Keratinocyte (primary cell): ENCODE data around the gene CAPN1.

Experiments used
- CTCF ChIP-seq, 3 experiments: IDR thresholded peaks in 1 of 3; conservative IDR thresholded peaks in 1 of 3; optimal IDR thresholded peaks in 1 of 3; 2 replicates in 2 of 3; 3 replicates in 1 of 3; pipeline versions ENCODE3 to v1.5.1; 2011; ENCODE audit warnings: low read length in 3 of 3, mild to moderate bottlenecking in 3 of 3, moderate library complexity in 2 of 3, control low read depth in 1 of 3, inconsistent platforms in 1 of 3; ENCODE audit not compliant: insufficient read depth in 2 of 3; ENCODE audit errors: extremely low read depth in 1 of 3
- EZH2 ChIP-seq: IDR thresholded peaks from one replicate; pipeline ENCODE4 v1.6.1; 2012; ENCODE audit warnings: inconsistent platforms, mild to moderate bottlenecking, low read length, moderate library complexity

DNA sequence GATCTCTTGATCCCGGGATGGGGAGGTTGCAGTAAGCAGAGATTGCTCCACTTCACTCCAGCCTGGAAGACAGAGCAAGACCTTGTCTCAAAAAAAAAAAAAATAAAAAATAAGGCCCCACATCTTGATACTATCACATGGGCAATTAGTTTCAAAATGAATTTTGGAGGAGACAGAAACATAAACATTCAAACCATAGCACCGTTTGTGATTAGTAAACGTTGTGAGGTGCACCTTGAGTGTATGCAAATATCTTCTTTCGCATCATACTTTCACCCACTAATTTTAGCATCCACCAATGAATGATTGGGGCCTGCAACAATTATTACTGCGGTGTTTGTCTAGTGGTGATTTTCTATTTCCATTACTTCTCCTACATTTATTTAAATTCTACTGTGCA is 22.7 kb upstream of the CAPN1 start:
- TF ChIP-seq CTCF (optimal IDR thresholded peaks at IDR 0.05 in 1 of 3, IDR thresholded peaks at IDR 0.05 in 1 of 3, conservative IDR thresholded peaks at IDR 0.05 in 1 of 3; ENCODE audit: extremely low read depth in 1 of 3, insufficient read depth in 2 of 3, low read length in 3 of 3), result no peak
- TF ChIP-seq EZH2, result no peak
